ENCODE data around the gene IL10.

IL10 gene

GRCh38 chr1:206729507-206729906 lies 42.8 kb downstream of the IL10 start:
- DNase-seq: no peak

- DNase-seq: no peak
Observed at GRCh38 chr1:206729050-206729449, 43.2 kb downstream of the IL10 start.

GRCh38 chr1:206728697-206728987 lies 43.7 kb downstream of the IL10 start:
- DNase-seq: no peak

- DNase-seq: no peak
Observed at GRCh38 chr1:206727981-206728696, 44.2 kb downstream of the IL10 start.

- DNase-seq: no peak
Observed at GRCh38 chr1:206725109-206725963, 47.0 kb downstream of the IL10 start.

- no peak for DNase-seq
Observed at GRCh38 chr1:206723805-206724472, 48.4 kb downstream of the IL10 start.

- DNase-seq: no peak
Observed at GRCh38 chr1:206723462-206723804, 48.9 kb downstream of the IL10 start.

- no peak for DNase-seq
Observed at GRCh38 chr1:206722751-206723461, 49.4 kb downstream of the IL10 start.

GRCh38 chr1:206721454-206721853 lies 50.8 kb downstream of the IL10 start:
- DNase-seq: no peak

GRCh38 chr1:206719169-206719839 lies 53.0 kb downstream of the IL10 start:
- DNase-seq: no peak

GRCh38 chr1:206717674-206717989 lies 54.7 kb downstream of the IL10 start:
- DNase-seq: no peak

All from NCI-H2029 treated with DMSO at 0.1 percent for 48 hours (cell line).